GM12864 (cell line): ENCODE measurements around the gene ZNF672.

Source experiments
- DNase-seq: peaks from one replicate; pipeline ENCODE4 v3.0.0-alpha.2; 2011; ENCODE audit warnings: low read depth
- H3K4me3 ChIP-seq: 2 replicates; pipeline ENCODE4 v1.5.1; 2011; ENCODE audit warnings: mild to moderate bottlenecking, low read depth, low read length, control low read depth
- CTCF ChIP-seq: IDR thresholded peaks from 2 replicates; pipeline ENCODE4 v1.5.1; 2011; ENCODE audit warnings: low read depth, mild to moderate bottlenecking, moderate library complexity, low read length, control low read depth, inconsistent platforms; ENCODE audit errors: missing control alignments

The ZNF672 gene

GRCh38 chr1:248837045-248837780 lies 811 bp upstream of the ZNF672 start:
- no peak for TF ChIP-seq CTCF
- DNase-seq, result no peak
- H3K4me3 ChIP-seq, result peak overlapping the region; percentile 96

GRCh38 chr1:248838357-248839167 lies 538 bp downstream of the ZNF672 start:
- H3K4me3 ChIP-seq, result peak overlapping the region; percentile 96
- no peak for TF ChIP-seq CTCF
- DNase-seq, result peak; percentile 89

GRCh38 chr1:248839168-248839555 lies 1.1 kb downstream of the ZNF672 start:
- H3K4me3 ChIP-seq, result peak overlapping the region; percentile 96
- DNase-seq, result no peak
- no peak for TF ChIP-seq CTCF

- TF ChIP-seq CTCF, result no peak
- H3K4me3 ChIP-seq, result no peak overlapping the region
- no peak for DNase-seq
These were observed 2.9 kb downstream of the ZNF672 start for GRCh38 chr1:248840946-248841345.

- TF ChIP-seq CTCF, result peak; percentile 62
- DNase-seq, result no peak
These were observed 3.8 kb downstream of the ZNF672 start for GRCh38 chr1:248841702-248842395.

GRCh38 chr1:248842781-248843331 lies 4.8 kb downstream of the ZNF672 start:
- DNase-seq, result peak; percentile 60
- no peak overlapping the region for H3K4me3 ChIP-seq
- TF ChIP-seq CTCF, result no peak

More at GRCh38 chr1:248841702-248842395, 3.8 kb downstream of the ZNF672 start:
- no peak overlapping the region for H3K4me3 ChIP-seq
